Measurements from ENCODE around the gene WDR44.
"Not testable (repeated sequence)": the region's sequence is repeated elsewhere in the genome, so short reads cannot be mapped to it uniquely, and the experiment has no call there.

WDR44 gene

GRCh38 chrX:118345464-118346257 lies at the start of gene WDR44:
Gene WDR44, plus strand, starts transcription at chrX:118346106. Its CDS starts 398 bp downstream, at chrX:118346504.
- DNase-seq: peak; percentile 97 to 98

- not testable (repeated sequence) for DNase-seq
Measured at GRCh38 chrX:118305827-118306226, 40.1 kb upstream of the WDR44 start.

- no peak for DNase-seq
Measured at GRCh38 chrX:118315529-118315928, 30.4 kb upstream of the WDR44 start.

GRCh38 chrX:118324588-118324987 lies 21.3 kb upstream of the WDR44 start:
- no peak for DNase-seq

- DNase-seq: no peak
Measured at GRCh38 chrX:118325453-118325852, 20.5 kb upstream of the WDR44 start.

GRCh38 chrX:118329175-118329574 lies 16.7 kb upstream of the WDR44 start:
- no peak for DNase-seq

- DNase-seq: no peak
Measured at GRCh38 chrX:118337687-118338086, 8.2 kb upstream of the WDR44 start.

GRCh38 chrX:118338930-118339329 lies 7.0 kb upstream of the WDR44 start:
- DNase-seq: no peak

GRCh38 chrX:118345045-118345463 lies 852 bp upstream of the WDR44 start:
- DNase-seq: peak; percentile 26 to 47

- peak; percentile 71 to 79 for DNase-seq
Measured at GRCh38 chrX:118346258-118347094, 570 bp downstream of the WDR44 start.

GRCh38 chrX:118347131-118347530 lies 1.2 kb downstream of the WDR44 start:
- peak in 1 of 2 experiments; percentile 25 for DNase-seq

GRCh38 chrX:118347736-118348135 lies 1.8 kb downstream of the WDR44 start:
- DNase-seq: no peak

- DNase-seq: no peak
Measured at GRCh38 chrX:118348186-118348810, 2.4 kb downstream of the WDR44 start.

GRCh38 chrX:118349188-118349587 lies 3.3 kb downstream of the WDR44 start:
- no peak for DNase-seq

GRCh38 chrX:118350221-118350620 lies 4.3 kb downstream of the WDR44 start:
- DNase-seq: no peak

- DNase-seq: no peak
Measured at GRCh38 chrX:118350706-118351105, 4.8 kb downstream of the WDR44 start.

GRCh38 chrX:118352566-118352965 lies 6.7 kb downstream of the WDR44 start:
- DNase-seq: no peak

- no peak for DNase-seq
Measured at GRCh38 chrX:118353081-118353850, 7.4 kb downstream of the WDR44 start.

- no peak for DNase-seq
Measured at GRCh38 chrX:118355225-118355920, 9.5 kb downstream of the WDR44 start.

- no peak for DNase-seq
Measured at GRCh38 chrX:118356154-118356701, 10.3 kb downstream of the WDR44 start.

- DNase-seq: no peak
Measured at GRCh38 chrX:118360429-118361125, 14.7 kb downstream of the WDR44 start.

All from NCI-H524 (cell line).